MM.1S (cell line): ENCODE data around the gene PPP2R2C.

Experiments
- DNase-seq: peaks from one replicate; pipeline ENCODE4 v3.0.0-alpha.2; 2015
- H2AFZ ChIP-seq: fragments of 300-600 bp; sonication (generic); 2 replicates; pipeline ENCODE4 v1.6.0; 2016; ENCODE audit warnings: antibody characterized with exemption, low read length
- H3F3A ChIP-seq: fragments of 300-600 bp; sonication (generic); 2 replicates; pipeline ENCODE4 v1.6.1; 2016; ENCODE audit warnings: mild to moderate bottlenecking, antibody characterized with exemption, low read length, moderate library complexity, mixed read lengths; ENCODE audit not compliant: insufficient read depth
- H3K27ac ChIP-seq: fragments of 300-600 bp; sonication (generic); 2 replicates; pipeline ENCODE4 v1.5.1; 2016; ENCODE audit warnings: mild to moderate bottlenecking, low read length
- H3K27me3 ChIP-seq: fragments of 300-600 bp; sonication (generic); replicated peaks from 2 replicates; pipeline ENCODE4 v1.6.0; 2016; ENCODE audit warnings: low read length; ENCODE audit not compliant: insufficient read depth
- H3K36me3 ChIP-seq: fragments of 300-600 bp; sonication (generic); replicated peaks from 2 replicates; pipeline ENCODE4 v1.6.1; 2016; ENCODE audit warnings: mild to moderate bottlenecking, low read length, mixed read lengths; ENCODE audit not compliant: insufficient read depth
- H3K4me1 ChIP-seq: fragments of 300-600 bp; sonication (generic); 2 replicates; pipeline ENCODE4 v1.6.1; 2016; ENCODE audit warnings: low read length, mixed read lengths
- H3K4me2 ChIP-seq: fragments of 300-600 bp; sonication (generic); 2 replicates; pipeline ENCODE4 v1.6.0; 2016; ENCODE audit warnings: low read depth, low read length
- H3K4me3 ChIP-seq: fragments of 300-600 bp; sonication (generic); 2 replicates; pipeline ENCODE4 v1.5.1; 2016; ENCODE audit warnings: low read length, mixed read lengths
- H3K79me2 ChIP-seq: fragments of 300-600 bp; sonication (generic); 2 replicates; pipeline ENCODE4 v1.6.1; 2016; ENCODE audit warnings: mixed run types, low read length, mixed read lengths
- H3K9ac ChIP-seq: fragments of 300-600 bp; sonication (generic); 2 replicates; pipeline ENCODE4 v1.6.1; 2016; ENCODE audit warnings: low read length, mixed read lengths
- H3K9me2 ChIP-seq: fragments of 300-600 bp; sonication (generic); replicated peaks from 2 replicates; pipeline ENCODE4 v1.6.1; 2016; ENCODE audit warnings: mild to moderate bottlenecking, low read length, mixed read lengths; ENCODE audit not compliant: insufficient read depth
- H3K9me3 ChIP-seq: fragments of 300-600 bp; sonication (generic); replicated peaks from 2 replicates; pipeline ENCODE4 v1.6.1; 2016; ENCODE audit warnings: mild to moderate bottlenecking, low read length, mixed read lengths; ENCODE audit not compliant: insufficient read depth
- H4K20me1 ChIP-seq: fragments of 300-600 bp; sonication (generic); 2 replicates; pipeline ENCODE4 v1.6.1; 2016; ENCODE audit warnings: mild to moderate bottlenecking, low read length, moderate library complexity, mixed read lengths; ENCODE audit not compliant: insufficient read depth
- CTCF ChIP-seq: fragments of 300-600 bp; sonication (generic); IDR thresholded peaks from 2 replicates; pipeline ENCODE4 v1.5.1; 2016; ENCODE audit warnings: antibody characterized with exemption, low read length, mixed read lengths
- EZH2 ChIP-seq: fragments of 300-600 bp; sonication (generic); optimal IDR thresholded peaks from 2 replicates; pipeline ENCODE3; 2017; ENCODE audit warnings: low read depth, mild to moderate bottlenecking, antibody characterized with exemption, low read length, mixed read lengths
- EZH2phosphoT487 ChIP-seq: fragments of 300-600 bp; sonication (generic); IDR thresholded peaks from 2 replicates; pipeline ENCODE4 v1.6.1; 2018; ENCODE audit warnings: antibody characterized with exemption, low read length

Gene PPP2R2C

GRCh38 chr4:6318206-6318605 is 154.2 kb downstream of the PPP2R2C start:
- Histone ChIP-seq H3K9me3 (no peaks in the 10 kb centered on the region), H3K4me3 (no peak overlapping the region), H3K27ac (no peak overlapping the region), H3K9ac (no peak overlapping the region), H3K4me2 (no peak overlapping the region), H3K36me3 (no peaks in the 10 kb centered on the region), H3K79me2 (no peaks in the 10 kb centered on the region), H4K20me1 (no peaks in the 10 kb centered on the region), H2AFZ (no peak overlapping the region), H3K27me3 (peaks cover 71% of the 10 kb centered on the region), H3K4me1 (peaks cover 12% of the 10 kb centered on the region), H3K9me2 (no peaks in the 10 kb centered on the region), H3F3A (no peaks in the 10 kb centered on the region)
- no peak for TF ChIP-seq EZH2phosphoT487
- no peak for TF ChIP-seq EZH2
- no peak for TF ChIP-seq CTCF
- DNase-seq = no peak

- H4K20me1 ChIP-seq = no peaks in the 10 kb centered on the region
- no peak for TF ChIP-seq CTCF
- no peak for TF ChIP-seq EZH2phosphoT487
- no peak for TF ChIP-seq EZH2
- no peaks in the 10 kb centered on the region for H3K9me3 ChIP-seq
- no peak overlapping the region for H3K27ac ChIP-seq
- no peaks in the 10 kb centered on the region for H3K9me2 ChIP-seq
- no peaks in the 10 kb centered on the region for H3K4me1 ChIP-seq
- H3K79me2 ChIP-seq = no peaks in the 10 kb centered on the region
- no peak overlapping the region for H3K4me3 ChIP-seq
- H3K9ac ChIP-seq = no peak overlapping the region
- no peak overlapping the region for H3K4me2 ChIP-seq
- peaks cover 58% of the 10 kb centered on the region for H3K27me3 ChIP-seq
- no peak overlapping the region for H2AFZ ChIP-seq
- H3F3A ChIP-seq = no peaks in the 10 kb centered on the region
- DNase-seq = no peak
- H3K36me3 ChIP-seq = no peaks in the 10 kb centered on the region
Measured at GRCh38 chr4:6316461-6317003, 155.9 kb downstream of the PPP2R2C start.

- no peak overlapping the region for H3K9ac ChIP-seq
- H4K20me1 ChIP-seq = no peaks in the 10 kb centered on the region
- H3F3A ChIP-seq = no peaks in the 10 kb centered on the region
- H2AFZ ChIP-seq = no peak overlapping the region
- H3K27me3 ChIP-seq = peaks cover 45% of the 10 kb centered on the region
- no peaks in the 10 kb centered on the region for H3K4me1 ChIP-seq
- no peak for DNase-seq
- no peak overlapping the region for H3K4me3 ChIP-seq
- H3K27ac ChIP-seq = no peak overlapping the region
- H3K9me2 ChIP-seq = no peaks in the 10 kb centered on the region
- TF ChIP-seq CTCF = no peak
- no peak for TF ChIP-seq EZH2
- no peak for TF ChIP-seq EZH2phosphoT487
- H3K36me3 ChIP-seq = no peaks in the 10 kb centered on the region
- no peaks in the 10 kb centered on the region for H3K79me2 ChIP-seq
- H3K4me2 ChIP-seq = no peak overlapping the region
- H3K9me3 ChIP-seq = no peaks in the 10 kb centered on the region
Measured at GRCh38 chr4:6313216-6313615, 159.2 kb downstream of the PPP2R2C start.

DNA sequence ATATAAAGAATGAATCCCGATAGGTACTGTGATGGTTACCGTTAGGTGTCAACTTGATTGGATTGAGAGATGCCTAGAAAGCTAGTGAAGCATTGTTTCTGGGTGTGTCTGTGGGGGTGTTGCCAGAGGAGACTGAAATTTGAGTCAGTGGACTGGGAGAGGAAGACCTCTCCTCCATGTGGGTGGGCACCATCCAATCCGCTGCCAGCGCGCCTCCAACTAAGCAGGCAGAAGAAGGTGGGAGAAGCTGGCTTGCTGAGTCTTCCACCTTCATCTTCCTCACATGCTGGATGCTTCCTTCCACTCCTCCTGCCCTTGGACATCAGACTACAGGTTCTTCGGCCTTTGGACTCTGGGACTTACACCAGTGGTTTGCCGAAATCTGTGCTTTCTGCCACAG is 162.6 kb downstream of the PPP2R2C start:
- Histone ChIP-seq H3K9me2 (no peaks in the 10 kb centered on the region), H3K36me3 (no peaks in the 10 kb centered on the region), H3K79me2 (no peaks in the 10 kb centered on the region), H3K27ac (no peak overlapping the region), H3F3A (no peaks in the 10 kb centered on the region), H3K4me3 (no peak overlapping the region), H3K4me1 (no peaks in the 10 kb centered on the region), H3K27me3 (peaks cover 14% of the 10 kb centered on the region), H3K9ac (no peak overlapping the region), H2AFZ (no peak overlapping the region), H4K20me1 (no peaks in the 10 kb centered on the region), H3K4me2 (no peak overlapping the region), H3K9me3 (no peaks in the 10 kb centered on the region)
- DNase-seq = no peak
- no peak for TF ChIP-seq EZH2phosphoT487
- TF ChIP-seq EZH2 = no peak
- TF ChIP-seq CTCF = no peak
